ENCODE data around the gene PPIL6.

DNA sequence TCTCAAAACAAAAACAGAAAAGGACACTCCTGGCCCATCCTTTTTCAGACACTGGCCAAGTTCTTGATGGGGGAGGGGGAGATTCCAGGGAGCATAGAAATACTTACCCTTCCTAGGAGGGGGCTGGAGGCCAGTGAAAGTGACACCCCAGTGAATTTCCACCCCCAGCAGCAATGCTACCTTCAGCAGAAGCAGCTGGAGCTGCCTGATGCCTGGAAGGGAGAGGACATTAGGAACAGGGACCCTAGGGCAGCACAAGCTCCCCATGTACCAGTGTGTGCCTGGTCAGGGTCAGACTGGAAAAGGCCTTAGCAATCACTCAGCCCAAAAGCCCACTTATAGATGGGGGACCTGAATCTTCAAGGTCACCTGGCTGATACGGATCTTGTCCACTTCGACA is 12.7 kb upstream of the PPIL6 start:
- TF ChIP-seq TAF1 (IDR thresholded peaks at IDR 0.05; ENCODE audit: borderline replicate concordance, low read depth, low read length): no peak
- no peak for TF ChIP-seq POLR2AphosphoS5 (IDR thresholded peaks at IDR 0.05; ENCODE audit: low read depth, low read length)
- no peak for TF ChIP-seq POLR2A (IDR thresholded peaks at IDR 0.05; ENCODE audit: low read depth, low read length)

Data from GM12892 (cell line).